GM20000 (cell line): ENCODE results near the gene DENND6B.

Source experiments
- DNase-seq: peaks from one replicate; pipeline ENCODE4 v3.0.0; 2012; ENCODE audit warnings: low spot score
- TF ChIP-seq, protein P1 (sequence below): IDR thresholded peaks from 2 replicates; pipeline ENCODE4 v1.5.1; 2012; ENCODE audit warnings: mild to moderate bottlenecking, control low read depth; ENCODE audit errors: extremely low read depth, missing control alignments

The DENND6B gene

DNA sequence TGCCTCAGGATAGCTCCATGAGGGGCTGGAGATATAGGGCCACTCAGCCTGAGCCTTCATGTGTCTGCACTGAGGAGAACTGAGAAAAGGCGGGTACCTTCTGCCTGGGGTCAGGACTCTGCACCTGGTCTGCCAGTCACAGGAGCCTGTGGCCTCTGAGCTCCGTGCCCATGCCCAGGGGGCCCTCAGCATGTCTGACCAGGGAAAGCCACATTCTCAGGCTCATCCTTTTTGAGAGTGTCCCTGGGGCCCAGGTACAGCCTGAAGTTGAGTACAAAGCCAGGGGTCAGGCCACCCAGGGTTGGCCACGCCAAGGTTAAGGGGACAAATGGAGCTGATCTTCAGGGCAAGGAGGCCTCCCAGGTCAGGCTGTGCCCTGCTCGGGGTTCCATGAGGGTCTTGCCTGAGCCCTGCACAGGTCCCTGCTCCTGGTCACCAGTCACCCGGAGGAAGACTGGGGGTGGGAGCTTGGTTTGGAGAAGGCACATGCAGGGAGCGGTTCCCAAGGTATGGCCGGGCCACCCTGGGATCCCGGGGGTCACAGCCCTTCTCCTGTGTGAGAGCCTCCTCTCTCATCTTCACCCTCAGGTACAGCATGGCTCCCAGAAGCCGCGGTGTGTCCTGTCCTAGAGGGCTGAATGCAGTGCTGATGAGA lies 6.0 kb downstream of the DENND6B start:
- peak; percentile 8 for DNase-seq
- TF ChIP-seq, protein P1, sequence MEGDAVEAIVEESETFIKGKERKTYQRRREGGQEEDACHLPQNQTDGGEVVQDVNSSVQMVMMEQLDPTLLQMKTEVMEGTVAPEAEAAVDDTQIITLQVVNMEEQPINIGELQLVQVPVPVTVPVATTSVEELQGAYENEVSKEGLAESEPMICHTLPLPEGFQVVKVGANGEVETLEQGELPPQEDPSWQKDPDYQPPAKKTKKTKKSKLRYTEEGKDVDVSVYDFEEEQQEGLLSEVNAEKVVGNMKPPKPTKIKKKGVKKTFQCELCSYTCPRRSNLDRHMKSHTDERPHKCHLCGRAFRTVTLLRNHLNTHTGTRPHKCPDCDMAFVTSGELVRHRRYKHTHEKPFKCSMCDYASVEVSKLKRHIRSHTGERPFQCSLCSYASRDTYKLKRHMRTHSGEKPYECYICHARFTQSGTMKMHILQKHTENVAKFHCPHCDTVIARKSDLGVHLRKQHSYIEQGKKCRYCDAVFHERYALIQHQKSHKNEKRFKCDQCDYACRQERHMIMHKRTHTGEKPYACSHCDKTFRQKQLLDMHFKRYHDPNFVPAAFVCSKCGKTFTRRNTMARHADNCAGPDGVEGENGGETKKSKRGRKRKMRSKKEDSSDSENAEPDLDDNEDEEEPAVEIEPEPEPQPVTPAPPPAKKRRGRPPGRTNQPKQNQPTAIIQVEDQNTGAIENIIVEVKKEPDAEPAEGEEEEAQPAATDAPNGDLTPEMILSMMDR: no peak

DNA sequence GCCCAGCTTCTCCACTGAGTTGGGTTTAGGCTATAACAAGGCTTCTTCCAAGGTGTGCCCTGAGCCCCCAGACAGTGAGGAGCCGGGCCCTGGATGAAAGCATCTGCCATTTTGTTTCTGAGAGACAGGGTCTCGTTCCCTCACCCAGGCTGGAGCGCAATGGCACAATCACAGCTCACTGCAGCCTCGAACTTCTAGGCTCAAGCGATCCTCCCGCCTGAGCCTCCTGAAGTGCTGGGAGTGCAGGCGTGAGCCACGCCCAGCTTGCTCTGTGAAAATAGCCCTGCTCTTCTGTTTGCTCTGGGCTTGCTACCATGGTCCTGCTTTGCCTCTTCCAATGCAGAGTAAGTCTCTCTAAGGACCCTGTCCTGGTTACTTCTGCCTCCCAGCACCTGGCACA lies 6.7 kb downstream of the DENND6B start:
- no peak for DNase-seq
- TF ChIP-seq, protein P1: no peak

DNA sequence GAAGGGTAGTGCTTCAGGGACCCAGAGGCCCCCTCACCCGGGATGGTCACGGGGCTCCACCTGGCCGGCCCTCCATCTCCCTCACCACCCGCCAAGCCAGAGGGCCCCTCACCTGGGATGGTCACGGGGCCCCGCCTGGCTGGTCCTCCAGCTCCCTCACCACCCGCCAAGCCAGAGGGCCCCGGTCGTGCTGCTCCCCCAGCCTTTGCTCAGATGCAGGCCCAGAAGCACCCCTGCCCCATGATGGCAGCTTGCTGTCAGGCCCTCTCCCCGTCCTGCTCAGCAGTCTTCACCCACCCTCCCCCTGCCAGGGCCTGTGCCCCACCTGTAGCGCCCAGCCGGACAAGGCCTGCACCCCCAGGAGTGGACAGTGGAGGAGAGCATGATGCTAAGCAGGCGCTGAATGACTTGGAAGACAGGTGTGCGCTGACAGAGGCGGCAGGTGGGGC lies 7.3 kb downstream of the DENND6B start:
- peak; percentile 5 for DNase-seq
- TF ChIP-seq, protein P1: no peak

DNA sequence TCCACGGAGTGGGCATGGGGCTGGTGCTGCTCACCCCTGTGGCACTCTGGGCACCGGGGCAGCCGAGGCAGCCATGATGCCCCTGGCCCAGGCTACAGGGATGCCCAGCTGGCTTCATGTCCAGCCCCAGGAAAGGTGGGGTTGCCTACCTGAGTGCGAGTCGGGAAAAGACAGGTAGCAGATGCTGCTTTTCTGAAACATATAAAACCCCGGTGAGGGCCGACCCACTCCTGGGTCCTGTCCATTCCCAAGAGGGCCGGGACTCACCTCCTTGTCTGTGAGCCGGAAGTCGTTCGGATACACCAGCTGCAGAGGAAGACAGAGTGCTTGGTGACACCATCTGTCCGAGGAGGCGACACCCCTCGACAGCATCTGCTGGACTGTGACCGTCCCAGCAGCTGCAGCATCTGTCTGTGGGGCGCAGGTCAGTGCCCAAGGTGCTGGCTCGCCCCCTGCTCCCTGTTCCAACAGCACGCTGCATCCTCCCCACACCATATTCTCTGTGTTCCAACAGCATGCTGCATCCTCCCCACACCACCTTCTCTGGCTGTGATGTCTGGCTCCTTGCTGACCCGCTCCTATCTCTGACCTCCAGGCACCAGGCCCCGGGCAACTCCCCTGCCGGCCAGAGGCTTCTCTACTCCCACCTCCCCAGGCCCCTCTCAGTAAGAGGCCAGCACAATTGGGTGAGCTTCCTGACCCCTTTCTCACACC lies 8.0 kb downstream of the DENND6B start:
- peak; percentile 31 for DNase-seq
- TF ChIP-seq, protein P1: no peak

DNA sequence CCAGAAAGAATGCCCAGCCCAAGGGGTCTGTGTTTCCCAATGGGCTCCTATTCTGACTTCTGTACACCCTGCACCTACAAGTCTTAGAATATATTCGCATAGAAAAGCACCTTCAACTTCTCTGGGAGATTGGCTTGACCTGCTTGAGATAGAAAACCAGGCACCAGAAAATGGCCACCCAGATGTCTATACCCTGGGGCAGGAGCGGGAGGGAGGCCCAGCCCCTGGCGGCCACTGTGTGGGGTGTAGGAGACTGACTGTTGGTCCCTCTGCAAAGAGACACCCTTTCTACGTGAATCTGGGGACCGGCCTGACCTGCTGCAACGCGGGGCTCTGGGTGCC lies 8.5 kb downstream of the DENND6B start:
- TF ChIP-seq, protein P1: no peak
- peak; percentile 15 for DNase-seq

DNA sequence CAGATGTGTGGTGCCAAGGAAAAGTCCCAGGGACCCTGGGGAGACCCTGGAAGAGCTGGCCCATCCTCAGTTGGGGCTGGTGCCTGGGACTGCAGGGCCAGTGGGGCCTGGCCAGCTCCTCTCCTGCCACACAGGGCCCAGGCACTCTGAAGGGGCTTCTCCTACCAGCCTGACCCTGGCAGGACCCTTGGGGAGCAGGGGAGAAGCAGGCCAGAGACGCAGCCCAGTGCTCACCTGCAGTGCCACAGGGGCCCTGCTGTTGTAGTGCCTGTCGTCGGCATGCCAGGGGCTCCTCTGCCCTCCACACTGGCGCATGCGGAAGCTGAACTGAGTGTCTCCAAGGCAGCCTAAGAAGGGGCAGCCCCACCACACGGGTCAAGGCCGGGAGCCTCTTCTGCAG lies 9.1 kb downstream of the DENND6B start:
- TF ChIP-seq, protein P1: no peak
- peak; percentile 26 for DNase-seq

DNA sequence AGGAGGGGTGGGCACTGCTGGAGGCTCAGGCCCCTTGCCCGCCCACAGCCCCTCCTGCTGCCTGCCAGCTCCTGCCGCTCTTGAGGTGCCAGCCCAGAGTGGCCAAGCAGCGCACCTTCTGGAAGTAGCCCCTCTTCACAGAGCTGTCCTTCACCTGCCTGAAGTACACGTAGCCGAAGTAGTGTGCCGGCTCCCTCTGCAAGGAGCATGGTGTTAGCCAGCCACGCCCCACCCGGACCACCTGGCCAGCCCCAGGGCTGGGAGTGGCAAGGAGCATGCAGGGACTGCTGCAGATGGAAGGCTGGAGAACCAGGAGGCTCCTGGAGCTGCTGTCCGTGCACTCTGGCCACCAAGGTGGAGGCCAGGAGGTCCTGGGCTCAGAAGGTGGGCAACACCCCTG lies 9.6 kb downstream of the DENND6B start:
- TF ChIP-seq, protein P1: no peak
- peak; percentile 6 for DNase-seq
